Measurements from ENCODE around the gene NTN3.
A peak's percentile ranks its signal among the peaks of the same experiment; 100 is the strongest.
"Not testable (repeated sequence)": the region's sequence is repeated elsewhere in the genome, so short reads cannot be mapped to it uniquely, and the experiment has no call there.

The NTN3 gene

GRCh38 chr16:2472885-2473445 is 1.9 kb downstream of the NTN3 start:
- H3K36me3 ChIP-seq (ENCODE audit: insufficient read depth, low read length), result no peaks in the 10 kb centered on the region
- no peak overlapping the region for H2AFZ ChIP-seq (ENCODE audit: low read length, unreplicated experiment)
- H3K79me2 ChIP-seq (ENCODE audit: control insufficient read depth, insufficient read depth, low read length, unreplicated experiment), result peaks cover 11% of the 10 kb centered on the region
- H3K4me3 ChIP-seq (ENCODE audit: low read depth, low read length), result peak overlapping the region; percentile 97
- H3K27ac ChIP-seq (ENCODE audit: low read depth, low read length), result no peak overlapping the region
- no peaks in the 10 kb centered on the region for H3K27me3 ChIP-seq (ENCODE audit: insufficient read depth, low read length)
- peaks cover 15% of the 10 kb centered on the region for H3K4me1 ChIP-seq (ENCODE audit: control insufficient read depth, insufficient read depth, low read length, unreplicated experiment)

GRCh38 chr16:2473446-2473926 is 2.4 kb downstream of the NTN3 start:
- H3K4me3 ChIP-seq (ENCODE audit: low read depth, low read length), result peak overlapping the region; percentile 97
- no peak overlapping the region for H3K27ac ChIP-seq (ENCODE audit: low read depth, low read length)
- H3K4me1 ChIP-seq (ENCODE audit: control insufficient read depth, insufficient read depth, low read length, unreplicated experiment), result peaks cover 14% of the 10 kb centered on the region
- no peaks in the 10 kb centered on the region for H3K27me3 ChIP-seq (ENCODE audit: insufficient read depth, low read length)
- no peak overlapping the region for H2AFZ ChIP-seq (ENCODE audit: low read length, unreplicated experiment)
- H3K79me2 ChIP-seq (ENCODE audit: control insufficient read depth, insufficient read depth, low read length, unreplicated experiment), result peaks cover 11% of the 10 kb centered on the region
- H3K36me3 ChIP-seq (ENCODE audit: insufficient read depth, low read length), result no peaks in the 10 kb centered on the region

- Histone ChIP-seq H2AFZ (ENCODE audit: low read length, unreplicated experiment) (peak overlapping the region; percentile 47), H3K4me3 (ENCODE audit: low read depth, low read length) (peak overlapping the region; percentile 97), H3K27me3 (ENCODE audit: insufficient read depth, low read length) (no peaks in the 10 kb centered on the region), H3K27ac (ENCODE audit: low read depth, low read length) (0 out of 2 replicates have a peak overlapping the region, but pooled peaks have one; percentile 28), H3K36me3 (ENCODE audit: insufficient read depth, low read length) (no peaks in the 10 kb centered on the region), H3K4me1 (ENCODE audit: control insufficient read depth, insufficient read depth, low read length, unreplicated experiment) (peaks cover 7% of the 10 kb centered on the region), H3K79me2 (ENCODE audit: control insufficient read depth, insufficient read depth, low read length, unreplicated experiment) (peaks cover 11% of the 10 kb centered on the region)
These were observed 3.1 kb downstream of the NTN3 start for GRCh38 chr16:2473999-2474876.

GRCh38 chr16:2474877-2475412 is 3.8 kb downstream of the NTN3 start, which contains the start of gene TBC1D24:
TBC1D24 (plus strand) TSS chr16:2475127; CDS start chr16:2496149, 21,022 bp downstream.
- H3K79me2 ChIP-seq (ENCODE audit: control insufficient read depth, insufficient read depth, low read length, unreplicated experiment), result peaks cover 11% of the 10 kb centered on the region
- H2AFZ ChIP-seq (ENCODE audit: low read length, unreplicated experiment), result peak within 1 kb of the TSS; percentile 50
- peaks cover 5% of the 10 kb centered on the region for H3K4me1 ChIP-seq (ENCODE audit: control insufficient read depth, insufficient read depth, low read length, unreplicated experiment)
- H3K27me3 ChIP-seq (ENCODE audit: insufficient read depth, low read length), result no peaks in the 10 kb centered on the region
- 0 out of 2 replicates have a peak within 1 kb of the TSS, but pooled peaks have one; percentile 28 for H3K27ac ChIP-seq (ENCODE audit: low read depth, low read length)
- H3K36me3 ChIP-seq (ENCODE audit: insufficient read depth, low read length), result no peaks in the 10 kb centered on the region
- peak within 1 kb of the TSS; percentile 97 for H3K4me3 ChIP-seq (ENCODE audit: low read depth, low read length)

- Histone ChIP-seq H3K4me1 (ENCODE audit: control insufficient read depth, insufficient read depth, low read length, unreplicated experiment) (peaks cover 5% of the 10 kb centered on the region), H2AFZ (ENCODE audit: low read length, unreplicated experiment) (peak overlapping the region; percentile 50), H3K36me3 (ENCODE audit: insufficient read depth, low read length) (no peaks in the 10 kb centered on the region), H3K4me3 (ENCODE audit: low read depth, low read length) (peak overlapping the region; percentile 97), H3K27me3 (ENCODE audit: insufficient read depth, low read length) (no peaks in the 10 kb centered on the region), H3K79me2 (ENCODE audit: control insufficient read depth, insufficient read depth, low read length, unreplicated experiment) (peaks cover 11% of the 10 kb centered on the region), H3K27ac (ENCODE audit: low read depth, low read length) (no peak overlapping the region)
These were observed 4.6 kb downstream of the NTN3 start for GRCh38 chr16:2475413-2476344.

GRCh38 chr16:2476345-2476720 is 5.2 kb downstream of the NTN3 start:
- Histone ChIP-seq H3K27me3 (ENCODE audit: insufficient read depth, low read length) (no peaks in the 10 kb centered on the region), H3K79me2 (ENCODE audit: control insufficient read depth, insufficient read depth, low read length, unreplicated experiment) (peaks cover 11% of the 10 kb centered on the region), H3K36me3 (ENCODE audit: insufficient read depth, low read length) (no peaks in the 10 kb centered on the region), H3K4me1 (ENCODE audit: control insufficient read depth, insufficient read depth, low read length, unreplicated experiment) (peaks cover 5% of the 10 kb centered on the region), H3K27ac (ENCODE audit: low read depth, low read length) (no peak overlapping the region), H2AFZ (ENCODE audit: low read length, unreplicated experiment) (no peak overlapping the region), H3K4me3 (ENCODE audit: low read depth, low read length) (peak overlapping the region; percentile 97; the same call in 1 of the 2 replicates)

GRCh38 chr16:2476741-2477140 is 5.6 kb downstream of the NTN3 start:
- Histone ChIP-seq H3K4me1 (ENCODE audit: control insufficient read depth, insufficient read depth, low read length, unreplicated experiment) (peaks cover 4% of the 10 kb centered on the region), H2AFZ (ENCODE audit: low read length, unreplicated experiment) (no peak overlapping the region), H3K36me3 (ENCODE audit: insufficient read depth, low read length) (no peaks in the 10 kb centered on the region), H3K4me3 (ENCODE audit: low read depth, low read length) (no peak overlapping the region), H3K27ac (ENCODE audit: low read depth, low read length) (no peak overlapping the region), H3K79me2 (ENCODE audit: control insufficient read depth, insufficient read depth, low read length, unreplicated experiment) (peaks cover 11% of the 10 kb centered on the region), H3K27me3 (ENCODE audit: insufficient read depth, low read length) (no peaks in the 10 kb centered on the region)

GRCh38 chr16:2477327-2477726 is 6.2 kb downstream of the NTN3 start:
- H3K36me3 ChIP-seq (ENCODE audit: insufficient read depth, low read length), result no peaks in the 10 kb centered on the region
- peaks cover 13% of the 10 kb centered on the region for H3K79me2 ChIP-seq (ENCODE audit: control insufficient read depth, insufficient read depth, low read length, unreplicated experiment)
- no peak overlapping the region for H3K4me3 ChIP-seq (ENCODE audit: low read depth, low read length)
- no peak overlapping the region for H3K27ac ChIP-seq (ENCODE audit: low read depth, low read length)
- H2AFZ ChIP-seq (ENCODE audit: low read length, unreplicated experiment), result no peak overlapping the region
- peaks cover under 1% of the 10 kb centered on the region for H3K4me1 ChIP-seq (ENCODE audit: control insufficient read depth, insufficient read depth, low read length, unreplicated experiment)
- H3K27me3 ChIP-seq (ENCODE audit: insufficient read depth, low read length), result no peaks in the 10 kb centered on the region

- Histone ChIP-seq H3K79me2 (ENCODE audit: control insufficient read depth, insufficient read depth, low read length, unreplicated experiment) (peaks cover 15% of the 10 kb centered on the region), H3K4me1 (ENCODE audit: control insufficient read depth, insufficient read depth, low read length, unreplicated experiment) (peaks cover 10% of the 10 kb centered on the region), H3K36me3 (ENCODE audit: insufficient read depth, low read length) (no peaks in the 10 kb centered on the region), H3K27ac (ENCODE audit: low read depth, low read length) (no peak overlapping the region), H2AFZ (ENCODE audit: low read length, unreplicated experiment) (no peak overlapping the region), H3K4me3 (ENCODE audit: low read depth, low read length) (no peak overlapping the region), H3K27me3 (ENCODE audit: insufficient read depth, low read length) (no peaks in the 10 kb centered on the region)
These were observed 7.2 kb downstream of the NTN3 start for GRCh38 chr16:2478279-2478678.

GRCh38 chr16:2479996-2480395 is 8.9 kb downstream of the NTN3 start:
- not testable (repeated sequence) for H3K4me1 ChIP-seq (ENCODE audit: control insufficient read depth, insufficient read depth, low read length, unreplicated experiment); H3K36me3 ChIP-seq (ENCODE audit: insufficient read depth, low read length); H3K27ac ChIP-seq (ENCODE audit: low read depth, low read length); H3K4me3 ChIP-seq (ENCODE audit: low read depth, low read length); H2AFZ ChIP-seq (ENCODE audit: low read length, unreplicated experiment); H3K27me3 ChIP-seq (ENCODE audit: insufficient read depth, low read length)
- H3K79me2 ChIP-seq (ENCODE audit: control insufficient read depth, insufficient read depth, low read length, unreplicated experiment), result peaks cover 21% of the 10 kb centered on the region
